ENCODE measurements around the gene PAIP2B.

Gene PAIP2B

GRCh38 chr2:71263386-71263785, 36.5 kb upstream of the PAIP2B start:
- H3K27ac ChIP-seq (ENCODE audit: extremely low read depth, low read depth, low read length), result no peak overlapping the region
- H3K4me3 ChIP-seq (ENCODE audit: low read depth, low read length), result no peak overlapping the region
- CTCF ChIA-PET, result interaction anchor here (0.5 kb wide), 1 partner anchor 8 kb away, joined by 3 read pairs; no protein-coding TSS in a partner anchor
- H3K9me3 ChIP-seq (ENCODE audit: control insufficient read depth, insufficient read depth, low read depth, low read length), result no peaks in the 10 kb centered on the region
- POLR2A ChIA-PET, result no interaction called here
- H3K36me3 ChIP-seq (ENCODE audit: control insufficient read depth in 2 of 2, insufficient read depth in 1 of 2, low read length in 2 of 2), result no peaks in the 10 kb centered on the region
- H3K4me1 ChIP-seq (ENCODE audit: control insufficient read depth, insufficient read depth, low read length), result no peaks in the 10 kb centered on the region
- no peak for TF ChIP-seq PRDM2 (tag by site-specific recombination; IDR thresholded peaks at IDR 0.05; ENCODE audit: borderline replicate concordance)
- TF ChIP-seq ATF2 (tag by site-specific recombination; IDR thresholded peaks at IDR 0.05; ENCODE audit: low read depth), result no peak
- no peak for TF ChIP-seq SCRT1 (tag by site-specific recombination; IDR thresholded peaks at IDR 0.05; ENCODE audit: borderline replicate concordance)
- no peak for TF ChIP-seq ZNF596 (tag by site-specific recombination; IDR thresholded peaks at IDR 0.05)
- no peak for TF ChIP-seq ZBTB7A (tag by site-specific recombination; IDR thresholded peaks at IDR 0.05; ENCODE audit: low read depth)
- TF ChIP-seq ZNF626 (tag by site-specific recombination; IDR thresholded peaks at IDR 0.05), result no peak
- no peak for TF ChIP-seq ZNF423 (tag by site-specific recombination; IDR thresholded peaks at IDR 0.05)

GRCh38 chr2:71261534-71261933, 34.6 kb upstream of the PAIP2B start:
- H3K36me3 ChIP-seq (ENCODE audit: control insufficient read depth in 2 of 2, insufficient read depth in 1 of 2, low read length in 2 of 2), result no peaks in the 10 kb centered on the region
- H3K4me1 ChIP-seq (ENCODE audit: control insufficient read depth, insufficient read depth, low read length), result no peaks in the 10 kb centered on the region
- H3K27ac ChIP-seq (ENCODE audit: extremely low read depth, low read depth, low read length), result no peak overlapping the region
- POLR2A ChIA-PET, result no interaction called here
- no peak overlapping the region for H3K4me3 ChIP-seq (ENCODE audit: low read depth, low read length)
- TF ChIP-seq ZNF140 (tag by site-specific recombination; IDR thresholded peaks at IDR 0.05) (no peak), ZNF544 (tag by site-specific recombination; IDR thresholded peaks at IDR 0.05) (no peak), ZNF133 (tag by site-specific recombination; IDR thresholded peaks at IDR 0.05) (no peak)
- H3K9me3 ChIP-seq (ENCODE audit: control insufficient read depth, insufficient read depth, low read depth, low read length), result no peaks in the 10 kb centered on the region
- CTCF ChIA-PET, result interaction anchor here (1.4 kb wide), 1 partner anchor 260 kb away, joined by 3 read pairs; no protein-coding TSS in a partner anchor

GRCh38 chr2:71256421-71256820, 29.5 kb upstream of the PAIP2B start:
- Histone ChIP-seq H3K9me3 (ENCODE audit: control insufficient read depth, insufficient read depth, low read depth, low read length) (no peaks in the 10 kb centered on the region), H3K36me3 (ENCODE audit: control insufficient read depth in 2 of 2, insufficient read depth in 1 of 2, low read length in 2 of 2) (no peaks in the 10 kb centered on the region), H3K4me1 (ENCODE audit: control insufficient read depth, insufficient read depth, low read length) (no peaks in the 10 kb centered on the region), H3K27ac (ENCODE audit: extremely low read depth, low read depth, low read length) (no peak overlapping the region), H3K4me3 (ENCODE audit: low read depth, low read length) (no peak overlapping the region)
- TF ChIP-seq ZNF184 (tag by site-specific recombination; IDR thresholded peaks at IDR 0.05) (0 out of 2 replicates have a peak, but pooled peaks have one; percentile 33), ZNF529 (tag by site-specific recombination; IDR thresholded peaks at IDR 0.05; ENCODE audit: insufficient replicate concordance) (no peak)
- ChIA-PET CTCF (no interaction called here), POLR2A (no interaction called here)

Data from HEK293 (cell line).